GM23248 (cell line): Measurements from ENCODE around the gene CFAP20.

ENCODE experiments used
- EZH2 ChIP-seq: fragments of 200-600 bp; sonication (generic); IDR thresholded peaks from 2 replicates; pipeline ENCODE4 v1.6.1; 2018; ENCODE audit warnings: antibody characterized with exemption, mild to moderate bottlenecking; ENCODE audit not compliant: insufficient read depth, poor library complexity, severe bottlenecking
- EZH2phosphoT487 ChIP-seq: fragments of 200-600 bp; sonication (generic); IDR thresholded peaks from 2 replicates; pipeline ENCODE4 v1.6.1; 2018; ENCODE audit warnings: antibody characterized with exemption, moderate library complexity, mild to moderate bottlenecking, low read depth; ENCODE audit not compliant: insufficient read depth

GRCh38 chr16:58086381-58087208 lies 42.6 kb downstream of the CFAP20 start:
- TF ChIP-seq EZH2phosphoT487 (no peak), EZH2 (no peak)
